ENCODE measurements around the gene TBC1D22A. TPM values are rescaled to one million over a fixed set of nuclear protein-coding genes. Genes with fewer than 3 reads are reported as not detected.

TBC1D22A gene
- total RNA-seq, 1 donor from 2014 or later, result 10.6 TPM

DNA sequence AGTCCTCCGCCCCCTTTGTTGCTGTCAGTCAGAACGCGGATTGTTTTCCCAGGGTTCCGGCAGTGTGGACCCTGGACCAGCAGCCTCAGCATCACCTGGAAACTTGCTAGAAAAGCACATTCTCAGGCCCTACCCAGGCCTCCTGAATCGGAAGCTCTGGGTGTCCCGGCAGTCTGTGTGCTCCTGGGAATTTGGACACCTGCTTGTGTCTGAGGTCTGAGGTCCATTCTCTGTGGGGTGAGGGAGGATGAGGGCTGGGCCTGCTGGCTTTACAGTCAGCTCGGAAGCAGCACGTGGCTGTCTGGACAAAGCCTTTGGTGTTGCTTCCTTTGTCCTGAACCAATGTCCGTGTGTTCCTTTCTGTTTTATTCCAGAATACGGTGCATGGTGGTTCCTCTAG, 299.7 kb downstream of the TBC1D22A start:
- Mint-ChIP-seq H3K27ac (peak overlapping the region; percentile 57), H3K36me3 (peaks cover 1% of the 10 kb centered on the region), H3K4me3 (no peak overlapping the region), H3K4me1 (peaks cover 15% of the 10 kb centered on the region), H3K9me3 (no peaks in the 10 kb centered on the region), H3K27me3 (ENCODE audit: insufficient read depth, low read depth) (no peaks in the 10 kb centered on the region)
- TF ChIP-seq EZH2 (IDR thresholded peaks at IDR 0.05) (no peak), EZH2phosphoT487 (IDR thresholded peaks at IDR 0.05) (no peak)
- TF ChIP-seq, protein P1, sequence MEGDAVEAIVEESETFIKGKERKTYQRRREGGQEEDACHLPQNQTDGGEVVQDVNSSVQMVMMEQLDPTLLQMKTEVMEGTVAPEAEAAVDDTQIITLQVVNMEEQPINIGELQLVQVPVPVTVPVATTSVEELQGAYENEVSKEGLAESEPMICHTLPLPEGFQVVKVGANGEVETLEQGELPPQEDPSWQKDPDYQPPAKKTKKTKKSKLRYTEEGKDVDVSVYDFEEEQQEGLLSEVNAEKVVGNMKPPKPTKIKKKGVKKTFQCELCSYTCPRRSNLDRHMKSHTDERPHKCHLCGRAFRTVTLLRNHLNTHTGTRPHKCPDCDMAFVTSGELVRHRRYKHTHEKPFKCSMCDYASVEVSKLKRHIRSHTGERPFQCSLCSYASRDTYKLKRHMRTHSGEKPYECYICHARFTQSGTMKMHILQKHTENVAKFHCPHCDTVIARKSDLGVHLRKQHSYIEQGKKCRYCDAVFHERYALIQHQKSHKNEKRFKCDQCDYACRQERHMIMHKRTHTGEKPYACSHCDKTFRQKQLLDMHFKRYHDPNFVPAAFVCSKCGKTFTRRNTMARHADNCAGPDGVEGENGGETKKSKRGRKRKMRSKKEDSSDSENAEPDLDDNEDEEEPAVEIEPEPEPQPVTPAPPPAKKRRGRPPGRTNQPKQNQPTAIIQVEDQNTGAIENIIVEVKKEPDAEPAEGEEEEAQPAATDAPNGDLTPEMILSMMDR (IDR thresholded peaks at IDR 0.05), result no peak
- Histone ChIP-seq H3K27ac (no peak overlapping the region), H3K9ac (no peak overlapping the region), H3K9me3 (ENCODE audit: low read depth) (no peaks in the 10 kb centered on the region), H3K27me3 (no peaks in the 10 kb centered on the region), H3K4me3 (no peak overlapping the region), H3K4me1 (peaks cover 6% of the 10 kb centered on the region), H4K20me1 (ENCODE audit: low read depth) (no peaks in the 10 kb centered on the region), H2AFZ (replicated peaks) (no peak overlapping the region), H3F3A (ENCODE audit: low read depth) (peaks cover 10% of the 10 kb centered on the region), H3K79me2 (ENCODE audit: low read depth) (no peaks in the 10 kb centered on the region), H3K4me2 (no peak overlapping the region), H3K36me3 (no peaks in the 10 kb centered on the region)
- DNase-seq (ENCODE audit: low spot score), result no peak

- peak overlapping the region; percentile 20 for H3K27ac Mint-ChIP-seq
- no peak for TF ChIP-seq EZH2 (IDR thresholded peaks at IDR 0.05)
- no peak for TF ChIP-seq EZH2phosphoT487 (IDR thresholded peaks at IDR 0.05)
- TF ChIP-seq, protein P1 (IDR thresholded peaks at IDR 0.05), result no peak
- no peaks in the 10 kb centered on the region for H3K9me3 Mint-ChIP-seq
- H3K4me3 Mint-ChIP-seq, result no peak overlapping the region
- H2AFZ ChIP-seq (replicated peaks), result no peak overlapping the region
- no peaks in the 10 kb centered on the region for H4K20me1 ChIP-seq (ENCODE audit: low read depth)
- no peak overlapping the region for H3K4me3 ChIP-seq
- no peak for DNase-seq (ENCODE audit: low spot score)
- no peak overlapping the region for H3K4me2 ChIP-seq
- peaks cover 1% of the 10 kb centered on the region for H3K36me3 Mint-ChIP-seq
- no peaks in the 10 kb centered on the region for H3K36me3 ChIP-seq
- H3F3A ChIP-seq (ENCODE audit: low read depth), result peaks cover 19% of the 10 kb centered on the region
- no peak overlapping the region for H3K9ac ChIP-seq
- no peak overlapping the region for H3K27ac ChIP-seq
- no peaks in the 10 kb centered on the region for H3K9me3 ChIP-seq (ENCODE audit: low read depth)
- H3K27me3 Mint-ChIP-seq (ENCODE audit: insufficient read depth, low read depth), result no peaks in the 10 kb centered on the region
- peaks cover 17% of the 10 kb centered on the region for H3K4me1 Mint-ChIP-seq
- no peaks in the 10 kb centered on the region for H3K79me2 ChIP-seq (ENCODE audit: low read depth)
- peaks cover 16% of the 10 kb centered on the region for H3K4me1 ChIP-seq
- no peaks in the 10 kb centered on the region for H3K27me3 ChIP-seq
These were observed 300.6 kb downstream of the TBC1D22A start for GRCh38 chr22:47063071-47063509.

- H3K4me1 Mint-ChIP-seq, result peaks cover 17% of the 10 kb centered on the region
- Histone ChIP-seq H4K20me1 (ENCODE audit: low read depth) (no peaks in the 10 kb centered on the region), H2AFZ (replicated peaks) (no peak overlapping the region), H3K9me3 (ENCODE audit: low read depth) (no peaks in the 10 kb centered on the region), H3K27ac (no peak overlapping the region), H3K27me3 (no peaks in the 10 kb centered on the region), H3K9ac (no peak overlapping the region), H3K79me2 (ENCODE audit: low read depth) (no peaks in the 10 kb centered on the region), H3K4me2 (no peak overlapping the region), H3K36me3 (no peaks in the 10 kb centered on the region), H3F3A (ENCODE audit: low read depth) (peaks cover 24% of the 10 kb centered on the region), H3K4me1 (peaks cover 21% of the 10 kb centered on the region), H3K4me3 (no peak overlapping the region)
- no peak for DNase-seq (ENCODE audit: low spot score)
- no peak overlapping the region for H3K4me3 Mint-ChIP-seq
- H3K27me3 Mint-ChIP-seq (ENCODE audit: insufficient read depth, low read depth), result no peaks in the 10 kb centered on the region
- no peaks in the 10 kb centered on the region for H3K36me3 Mint-ChIP-seq
- H3K9me3 Mint-ChIP-seq, result no peaks in the 10 kb centered on the region
- no peak overlapping the region for H3K27ac Mint-ChIP-seq
- TF ChIP-seq EZH2phosphoT487 (IDR thresholded peaks at IDR 0.05) (no peak), EZH2 (IDR thresholded peaks at IDR 0.05) (no peak)
- TF ChIP-seq, protein P1 (IDR thresholded peaks at IDR 0.05), result no peak
These were observed 301.2 kb downstream of the TBC1D22A start for GRCh38 chr22:47063606-47064005.

Data from neural progenitor cell (in vitro differentiated cells).